Activated CD4-positive, alpha-beta T cell treated with anti-CD3 and anti-CD28 coated beads, Interleukin-2, amount 10 ng/mL, durations not matched to agents 24 days and 14 days (primary cell): Measurements from ENCODE around the gene FARP1. TPM values are rescaled to one million over a fixed set of nuclear protein-coding genes. Genes with fewer than 3 reads are reported as not detected.
A peak's percentile ranks its signal among the peaks of the same experiment; 100 is the strongest.

ENCODE experiments used
- DNase-seq: peaks from one replicate; pipeline ENCODE4 v3.0.0; 2022
- H3K27ac Mint-ChIP-seq: one replicate; pipeline ENCODE4 v1.8.0; 2022; ENCODE audit warnings: mild to moderate bottlenecking, mixed read lengths
- H3K27me3 Mint-ChIP-seq: one replicate; pipeline ENCODE4 v1.8.0; 2022; ENCODE audit warnings: mixed read lengths
- H3K36me3 Mint-ChIP-seq: one replicate; pipeline ENCODE4 v1.8.0; 2022; ENCODE audit warnings: low read depth, mild to moderate bottlenecking, mixed read lengths
- H3K4me1 Mint-ChIP-seq: one replicate; pipeline ENCODE4 v1.8.0; 2021; ENCODE audit warnings: mixed read lengths
- H3K4me3 Mint-ChIP-seq: one replicate; pipeline ENCODE4 v1.8.0; 2022; ENCODE audit warnings: mild to moderate bottlenecking, moderate library complexity, mixed read lengths
- H3K9me3 Mint-ChIP-seq: one replicate; pipeline ENCODE4 v1.8.0; 2021; ENCODE audit warnings: mixed read lengths
- intact Hi-C: fragments of 100-400 bp; cut with micrococcal nuclease; formaldehyde crosslinking; loops from one replicate; pipeline ENCODE4 v1.15.1; 2023
- total RNA-seq: library from RNA; stranded (reverse); gene quantifications from 2 replicates; pipeline ENCODE4 v1.2.3, GENCODE V29; 2022

FARP1 gene
- total RNA-seq, 1 donor from 2014 or later: 0.37 TPM

GRCh38 chr13:98504371-98504963 lies 361.6 kb downstream of the FARP1 start:
- Mint-ChIP-seq H3K36me3 (peaks cover 43% of the 10 kb centered on the region), H3K27ac (peak overlapping the region; percentile 71)
- no peak for DNase-seq

More at GRCh38 chr13:98504371-98504963, 361.6 kb downstream of the FARP1 start:
- no peaks in the 10 kb centered on the region for H3K9me3 Mint-ChIP-seq
- peaks cover 62% of the 10 kb centered on the region for H3K4me1 Mint-ChIP-seq
- H3K27me3 Mint-ChIP-seq: no peaks in the 10 kb centered on the region
- intact Hi-C loops: loop anchor here (2.0 kb wide), 1 partner anchor 16 kb away; no protein-coding TSS in a partner anchor
- no peak overlapping the region for H3K4me3 Mint-ChIP-seq

Other genes with a start within 250 kb of the FARP1 start
- 243 and 245 TPM in 2 replicates for gene IPO5, start 189.4 kb upstream of the FARP1 start, total RNA-seq
- gene RNF113B, start 34.2 kb downstream of the FARP1 start, total RNA-seq: not detected in 2 replicates